ENCODE measurements around the gene NLGN1. TPM values are rescaled to one million over a fixed set of nuclear protein-coding genes. Genes with fewer than 3 reads are reported as not detected.

The NLGN1 gene
- total RNA-seq, 4 donors from 2014 or later = 2.2 to 5.8 (median 3.0) TPM

GRCh38 chr3:174110761-174111160 is 713.2 kb downstream of the NLGN1 start:
- Histone ChIP-seq H3K4me3 (no peak overlapping the region), H3K9me3 (no peaks in the 10 kb centered on the region), H3K36me3 (no peaks in the 10 kb centered on the region), H3K27me3 (no peaks in the 10 kb centered on the region), H3K27ac (no peak overlapping the region), H3K4me1 (no peaks in the 10 kb centered on the region)
- TF ChIP-seq CTCF (IDR thresholded peaks at IDR 0.05) = no peak
- no peak for TF ChIP-seq POLR2A (IDR thresholded peaks at IDR 0.05)
- no peak for TF ChIP-seq POLR2AphosphoS5 (IDR thresholded peaks at IDR 0.05)
- TF ChIP-seq EP300 (IDR thresholded peaks at IDR 0.05) = no peak
- no peak for DNase-seq (ENCODE audit: low spot score in 2 of 2)
- 76% methylated on average over 3 of the region's 3 CpGs for WGBS

GRCh38 chr3:174111776-174112175 is 714.2 kb downstream of the NLGN1 start:
- H3K36me3 ChIP-seq = no peaks in the 10 kb centered on the region
- H3K4me3 ChIP-seq = no peak overlapping the region
- DNase-seq (ENCODE audit: low spot score in 2 of 2) = no peak
- TF ChIP-seq EP300 (IDR thresholded peaks at IDR 0.05) (no peak), POLR2AphosphoS5 (IDR thresholded peaks at IDR 0.05) (no peak), POLR2A (IDR thresholded peaks at IDR 0.05) (no peak), CTCF (IDR thresholded peaks at IDR 0.05) (no peak)
- WGBS = 81% methylated on average over 2 of the region's 2 CpGs
- no peaks in the 10 kb centered on the region for H3K27me3 ChIP-seq
- no peak overlapping the region for H3K27ac ChIP-seq
- no peaks in the 10 kb centered on the region for H3K4me1 ChIP-seq
- H3K9me3 ChIP-seq = no peaks in the 10 kb centered on the region

GRCh38 chr3:174116421-174116820 is 718.9 kb downstream of the NLGN1 start:
- H3K27ac ChIP-seq = no peak overlapping the region
- H3K27me3 ChIP-seq = no peaks in the 10 kb centered on the region
- DNase-seq (ENCODE audit: low spot score in 2 of 2) = no peak
- 95% methylated on average over 4 of the region's 4 CpGs for WGBS
- no peaks in the 10 kb centered on the region for H3K9me3 ChIP-seq
- H3K4me1 ChIP-seq = no peaks in the 10 kb centered on the region
- H3K4me3 ChIP-seq = no peak overlapping the region
- no peak for TF ChIP-seq CTCF (IDR thresholded peaks at IDR 0.05)
- no peak for TF ChIP-seq POLR2AphosphoS5 (IDR thresholded peaks at IDR 0.05)
- TF ChIP-seq EP300 (IDR thresholded peaks at IDR 0.05) = no peak
- no peak for TF ChIP-seq POLR2A (IDR thresholded peaks at IDR 0.05)
- H3K36me3 ChIP-seq = no peaks in the 10 kb centered on the region

- no peak overlapping the region for H3K4me3 ChIP-seq
- H3K27me3 ChIP-seq = no peaks in the 10 kb centered on the region
- H3K36me3 ChIP-seq = no peaks in the 10 kb centered on the region
- TF ChIP-seq POLR2A (IDR thresholded peaks at IDR 0.05) = no peak
- TF ChIP-seq EP300 (IDR thresholded peaks at IDR 0.05) = no peak
- no peak for TF ChIP-seq POLR2AphosphoS5 (IDR thresholded peaks at IDR 0.05)
- no peak for TF ChIP-seq CTCF (IDR thresholded peaks at IDR 0.05)
- no peaks in the 10 kb centered on the region for H3K4me1 ChIP-seq
- DNase-seq (ENCODE audit: low spot score in 2 of 2) = no peak
- H3K9me3 ChIP-seq = no peaks in the 10 kb centered on the region
- H3K27ac ChIP-seq = no peak overlapping the region
Measured at GRCh38 chr3:174120997-174121396, 723.5 kb downstream of the NLGN1 start.

- H3K4me1 ChIP-seq = no peaks in the 10 kb centered on the region
- TF ChIP-seq POLR2A (IDR thresholded peaks at IDR 0.05) = no peak
- H3K27me3 ChIP-seq = no peaks in the 10 kb centered on the region
- H3K36me3 ChIP-seq = no peaks in the 10 kb centered on the region
- H3K9me3 ChIP-seq = no peaks in the 10 kb centered on the region
- no peak overlapping the region for H3K27ac ChIP-seq
- 63% methylated on average over 2 of the region's 2 CpGs for WGBS
- no peak overlapping the region for H3K4me3 ChIP-seq
- no peak for DNase-seq (ENCODE audit: low spot score in 2 of 2)
Measured at GRCh38 chr3:174122411-174122810, 724.9 kb downstream of the NLGN1 start.

- Histone ChIP-seq H3K27ac (no peak overlapping the region), H3K36me3 (no peaks in the 10 kb centered on the region), H3K27me3 (no peaks in the 10 kb centered on the region), H3K4me1 (no peaks in the 10 kb centered on the region), H3K9me3 (no peaks in the 10 kb centered on the region), H3K4me3 (no peak overlapping the region)
- TF ChIP-seq POLR2AphosphoS5 (IDR thresholded peaks at IDR 0.05) (no peak), EP300 (IDR thresholded peaks at IDR 0.05) (no peak), POLR2A (IDR thresholded peaks at IDR 0.05) (no peak), CTCF (IDR thresholded peaks at IDR 0.05) (no peak)
- 54% methylated on average over 2 of the region's 2 CpGs for WGBS
- DNase-seq (ENCODE audit: low spot score in 2 of 2) = no peak
Measured at GRCh38 chr3:174125267-174125824, 727.8 kb downstream of the NLGN1 start.

Data from suprapubic skin (tissue), 4 donors.